ENCODE data around the gene DNASE1. TPM values are rescaled to one million over a fixed set of nuclear protein-coding genes. Genes with fewer than 3 reads are reported as not detected.

Gene DNASE1
- total RNA-seq, 1 donor from 2014 or later: 18.4 TPM

- intact Hi-C loops (cut with DNase I): no loop called here
- H3K4me3 ChIP-seq: no peak overlapping the region
- no peaks in the 10 kb centered on the region for H3K9me3 ChIP-seq
- no peak for DNase-seq
- no peak for ATAC-seq
- no peaks in the 10 kb centered on the region for H3K27me3 ChIP-seq
- no peaks in the 10 kb centered on the region for H3K4me1 ChIP-seq
- TF ChIP-seq CTCF (IDR thresholded peaks at IDR 0.05): no peak
- H3K36me3 ChIP-seq: peaks cover 79% of the 10 kb centered on the region
- H3K27ac ChIP-seq: no peak overlapping the region
These were observed 4.8 kb downstream of the DNASE1 start for GRCh38 chr16:3659251-3659650.

- peaks cover 94% of the 10 kb centered on the region for H3K36me3 ChIP-seq
- no peak overlapping the region for H3K27ac ChIP-seq
- H3K27me3 ChIP-seq: no peaks in the 10 kb centered on the region
- H3K4me3 ChIP-seq: no peak overlapping the region
- no peaks in the 10 kb centered on the region for H3K4me1 ChIP-seq
- intact Hi-C loops (cut with DNase I): no loop called here
- no peaks in the 10 kb centered on the region for H3K9me3 ChIP-seq
- no peak for DNase-seq
- ATAC-seq: no peak
- TF ChIP-seq CTCF (IDR thresholded peaks at IDR 0.05): no peak
These were observed 6.8 kb downstream of the DNASE1 start for GRCh38 chr16:3661311-3661710.

- no peak for TF ChIP-seq CTCF (IDR thresholded peaks at IDR 0.05)
- H3K4me1 ChIP-seq: no peaks in the 10 kb centered on the region
- H3K36me3 ChIP-seq: peaks cover 88% of the 10 kb centered on the region
- no peaks in the 10 kb centered on the region for H3K27me3 ChIP-seq
- intact Hi-C loops (cut with DNase I): no loop called here
- no peak overlapping the region for H3K27ac ChIP-seq
- H3K4me3 ChIP-seq: no peak overlapping the region
- no peaks in the 10 kb centered on the region for H3K9me3 ChIP-seq
- ATAC-seq (no peak), DNase-seq (no peak)
These were observed 7.4 kb downstream of the DNASE1 start for GRCh38 chr16:3661922-3662321.

- peaks cover 87% of the 10 kb centered on the region for H3K36me3 ChIP-seq
- no peaks in the 10 kb centered on the region for H3K9me3 ChIP-seq
- no peak overlapping the region for H3K27ac ChIP-seq
- no peak for TF ChIP-seq CTCF (IDR thresholded peaks at IDR 0.05)
- ATAC-seq (no peak), DNase-seq (no peak)
- H3K4me1 ChIP-seq: no peaks in the 10 kb centered on the region
- no peak overlapping the region for H3K4me3 ChIP-seq
- no peaks in the 10 kb centered on the region for H3K27me3 ChIP-seq
- intact Hi-C loops (cut with DNase I): no loop called here
These were observed 8.1 kb downstream of the DNASE1 start for GRCh38 chr16:3662601-3663000.

- Histone ChIP-seq H3K9me3 (no peaks in the 10 kb centered on the region), H3K27me3 (no peaks in the 10 kb centered on the region), H3K27ac (no peak overlapping the region), H3K4me3 (no peak overlapping the region), H3K36me3 (peaks cover 81% of the 10 kb centered on the region), H3K4me1 (no peaks in the 10 kb centered on the region)
- intact Hi-C loops (cut with DNase I): no loop called here
- DNase-seq (no peak), ATAC-seq (no peak)
- no peak for TF ChIP-seq CTCF (IDR thresholded peaks at IDR 0.05)
These were observed 9.9 kb downstream of the DNASE1 start for GRCh38 chr16:3664187-3664896.

- no peak for ATAC-seq
- TF ChIP-seq CTCF (IDR thresholded peaks at IDR 0.05): no peak
- no peaks in the 10 kb centered on the region for H3K4me1 ChIP-seq
- DNase-seq: no peak
- no peaks in the 10 kb centered on the region for H3K9me3 ChIP-seq
- no peak overlapping the region for H3K27ac ChIP-seq
- H3K4me3 ChIP-seq: no peak overlapping the region
- peaks cover 69% of the 10 kb centered on the region for H3K36me3 ChIP-seq
- no peaks in the 10 kb centered on the region for H3K27me3 ChIP-seq
- intact Hi-C loops (cut with DNase I): no loop called here
These were observed 11.0 kb downstream of the DNASE1 start for GRCh38 chr16:3665508-3665907.

Data from upper lobe of right lung (tissue), 1 donor.